GM12864 (cell line): ENCODE data around the gene SYT2.

Experiments used
- DNase-seq: peaks from one replicate; pipeline ENCODE4 v3.0.0-alpha.2; 2011; ENCODE audit warnings: low read depth
- H3K4me3 ChIP-seq: 2 replicates; pipeline ENCODE4 v1.5.1; 2011; ENCODE audit warnings: mild to moderate bottlenecking, low read depth, low read length, control low read depth
- TF ChIP-seq, protein P1 (sequence below): IDR thresholded peaks from 2 replicates; pipeline ENCODE4 v1.5.1; 2011; ENCODE audit warnings: low read depth, mild to moderate bottlenecking, moderate library complexity, low read length, control low read depth, inconsistent platforms; ENCODE audit errors: missing control alignments

SYT2 gene

DNA sequence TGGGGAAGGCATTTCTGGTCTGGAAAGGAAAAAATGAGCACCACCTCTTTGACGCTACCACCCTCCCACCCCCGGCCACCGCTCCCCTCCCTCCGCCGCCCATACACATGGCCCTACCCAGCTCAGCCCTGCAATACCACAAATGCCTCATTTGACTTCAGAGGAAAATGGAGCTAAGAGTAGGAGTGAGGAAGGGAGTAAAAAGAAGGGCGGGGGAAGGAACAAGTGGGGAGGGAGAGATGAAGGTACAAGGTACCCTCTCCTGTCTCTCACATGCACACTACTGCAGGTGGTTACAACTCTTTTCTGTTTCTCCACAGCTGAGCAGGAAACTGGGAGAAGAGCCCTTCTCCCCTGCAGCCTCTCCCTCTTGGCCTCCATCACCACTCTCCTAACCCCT, 7.1 kb downstream of the SYT2 start:
- H3K4me3 ChIP-seq = no peak overlapping the region
- DNase-seq = no peak
- TF ChIP-seq, protein P1, sequence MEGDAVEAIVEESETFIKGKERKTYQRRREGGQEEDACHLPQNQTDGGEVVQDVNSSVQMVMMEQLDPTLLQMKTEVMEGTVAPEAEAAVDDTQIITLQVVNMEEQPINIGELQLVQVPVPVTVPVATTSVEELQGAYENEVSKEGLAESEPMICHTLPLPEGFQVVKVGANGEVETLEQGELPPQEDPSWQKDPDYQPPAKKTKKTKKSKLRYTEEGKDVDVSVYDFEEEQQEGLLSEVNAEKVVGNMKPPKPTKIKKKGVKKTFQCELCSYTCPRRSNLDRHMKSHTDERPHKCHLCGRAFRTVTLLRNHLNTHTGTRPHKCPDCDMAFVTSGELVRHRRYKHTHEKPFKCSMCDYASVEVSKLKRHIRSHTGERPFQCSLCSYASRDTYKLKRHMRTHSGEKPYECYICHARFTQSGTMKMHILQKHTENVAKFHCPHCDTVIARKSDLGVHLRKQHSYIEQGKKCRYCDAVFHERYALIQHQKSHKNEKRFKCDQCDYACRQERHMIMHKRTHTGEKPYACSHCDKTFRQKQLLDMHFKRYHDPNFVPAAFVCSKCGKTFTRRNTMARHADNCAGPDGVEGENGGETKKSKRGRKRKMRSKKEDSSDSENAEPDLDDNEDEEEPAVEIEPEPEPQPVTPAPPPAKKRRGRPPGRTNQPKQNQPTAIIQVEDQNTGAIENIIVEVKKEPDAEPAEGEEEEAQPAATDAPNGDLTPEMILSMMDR = no peak

DNA sequence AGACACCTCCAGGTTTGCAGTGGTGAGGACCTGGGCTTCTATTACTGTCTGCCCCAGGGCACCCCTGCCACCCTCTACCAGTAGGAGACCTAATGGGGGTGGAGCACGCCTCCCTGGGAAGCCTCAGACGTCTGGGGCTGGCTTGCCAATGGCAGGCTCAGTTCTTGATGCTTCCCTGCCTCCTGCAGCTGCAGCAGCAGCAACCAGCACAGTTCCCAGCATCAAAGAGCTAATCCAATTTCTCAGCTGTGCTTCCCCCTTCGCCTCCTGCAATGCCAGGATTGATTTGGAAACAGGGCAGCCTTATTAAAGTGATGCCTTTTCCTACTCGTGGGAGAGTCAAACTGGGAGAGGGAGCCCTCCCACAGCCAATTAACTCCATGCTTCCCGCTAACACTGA, 8.2 kb downstream of the SYT2 start:
- H3K4me3 ChIP-seq = no peak overlapping the region
- TF ChIP-seq, protein P1 = no peak
- no peak for DNase-seq

DNA sequence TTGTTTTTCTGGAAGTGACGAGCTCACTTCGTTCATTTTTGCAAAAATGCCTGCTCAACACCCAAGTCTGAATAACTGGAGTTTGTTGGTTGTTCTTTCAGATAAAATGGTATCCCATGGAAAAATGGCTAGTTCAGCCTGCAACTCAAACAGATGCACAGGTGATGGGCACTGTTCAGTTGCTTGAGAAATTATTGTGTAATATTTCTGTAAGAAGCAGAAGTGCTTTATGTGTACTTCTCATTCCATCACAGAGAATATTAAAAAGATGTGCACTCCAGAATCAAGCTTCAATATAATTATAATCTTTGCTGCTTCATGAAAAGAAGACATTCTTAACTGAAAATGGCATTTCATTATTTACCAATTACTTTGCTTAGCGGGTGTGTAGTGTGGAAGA, 9.1 kb downstream of the SYT2 start:
- TF ChIP-seq, protein P1 = no peak
- DNase-seq = no peak
- no peak overlapping the region for H3K4me3 ChIP-seq

DNA sequence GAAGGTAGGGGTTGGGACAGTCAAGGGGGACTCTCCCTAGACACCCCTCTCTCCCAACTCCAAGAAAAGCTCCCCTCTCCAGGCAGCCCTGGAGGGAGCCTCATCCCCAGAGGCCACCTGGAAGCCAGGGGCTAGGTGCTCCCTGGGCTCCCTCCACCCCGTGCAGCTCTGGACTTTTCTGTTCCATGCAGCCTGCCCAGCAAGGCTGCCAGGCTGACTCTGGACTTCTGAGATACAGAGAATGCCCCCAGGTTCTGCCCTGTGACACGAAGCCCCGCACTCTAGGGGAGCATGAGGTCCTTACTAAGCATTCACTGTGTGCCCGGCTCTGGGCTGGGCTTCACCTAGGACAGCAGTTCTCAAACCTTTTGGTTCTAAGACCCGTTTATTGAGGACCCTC, 10.2 kb downstream of the SYT2 start:
- no peak overlapping the region for H3K4me3 ChIP-seq
- DNase-seq = no peak
- TF ChIP-seq, protein P1 = no peak

DNA sequence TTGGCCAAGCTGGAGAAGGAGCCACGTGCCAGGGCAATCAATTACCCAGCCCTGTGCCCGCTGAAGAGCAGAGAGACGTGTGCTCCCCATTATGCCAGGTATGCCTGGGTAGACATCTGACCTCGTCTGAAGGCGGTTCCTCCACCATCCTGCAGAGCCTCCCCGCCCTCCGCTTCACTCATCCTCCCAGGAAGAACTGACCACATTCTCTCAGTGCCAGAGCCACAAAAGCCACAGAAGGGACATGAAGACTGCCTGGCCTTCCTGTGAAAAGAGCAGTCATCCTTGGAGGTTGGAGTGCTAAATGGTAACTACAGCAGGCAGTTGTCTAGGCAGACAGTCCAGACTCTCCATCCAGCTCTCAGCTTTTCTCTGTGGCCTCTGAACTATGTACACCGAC, 12.0 kb downstream of the SYT2 start:
- H3K4me3 ChIP-seq = no peak overlapping the region
- no peak for DNase-seq
- TF ChIP-seq, protein P1 = no peak

DNA sequence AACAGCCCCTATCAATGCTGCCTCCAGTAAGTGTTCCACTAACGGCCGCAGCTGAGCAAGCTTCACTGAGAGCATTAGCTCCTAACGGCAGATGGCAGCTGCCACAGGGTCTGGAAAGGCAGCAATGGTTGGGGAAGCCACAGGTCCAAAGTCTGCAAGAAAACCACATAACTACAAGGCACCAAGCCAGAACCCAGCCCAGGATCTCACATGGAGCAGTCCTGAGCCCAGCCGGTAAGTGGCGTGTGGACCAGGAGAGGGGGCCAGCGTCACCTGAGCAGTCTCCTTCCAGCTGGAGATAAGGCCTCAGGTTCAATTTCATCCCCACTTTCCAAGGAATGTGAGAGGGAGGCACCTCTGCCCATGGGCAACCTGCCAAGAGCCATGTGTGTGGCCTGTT, 13.2 kb downstream of the SYT2 start:
- no peak overlapping the region for H3K4me3 ChIP-seq
- TF ChIP-seq, protein P1 = no peak
- no peak for DNase-seq

DNA sequence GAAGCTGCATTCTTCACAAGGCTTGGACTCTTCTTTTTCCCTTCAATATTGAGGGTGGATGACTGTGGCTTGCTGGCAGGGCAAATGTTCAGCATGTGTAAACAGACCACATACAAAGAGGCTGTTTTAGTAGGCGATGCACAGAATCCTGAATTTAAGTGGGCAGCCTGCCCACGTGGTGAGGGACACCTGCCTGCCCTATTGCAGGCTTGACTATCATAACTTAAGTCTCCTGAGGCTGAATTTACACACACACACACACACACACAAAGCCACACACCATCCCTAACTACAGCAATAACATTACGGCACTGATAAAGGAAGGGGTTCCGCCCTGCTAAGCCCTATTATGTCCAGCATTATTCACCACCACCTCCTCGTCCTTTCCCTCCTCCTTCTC, 15.9 kb downstream of the SYT2 start:
- H3K4me3 ChIP-seq = no peak overlapping the region
- TF ChIP-seq, protein P1 = no peak
- DNase-seq = no peak
